HG02973 (cell line): ENCODE measurements around the gene P4HA1.

Experiments used
- ATAC-seq: cut with Tn5 transposase; IDR thresholded peaks from one replicate; pipeline ENCODE4 v1.9.1; 2021; ENCODE audit warnings: moderate library complexity; ENCODE audit not compliant: unreplicated experiment

P4HA1 gene

DNA sequence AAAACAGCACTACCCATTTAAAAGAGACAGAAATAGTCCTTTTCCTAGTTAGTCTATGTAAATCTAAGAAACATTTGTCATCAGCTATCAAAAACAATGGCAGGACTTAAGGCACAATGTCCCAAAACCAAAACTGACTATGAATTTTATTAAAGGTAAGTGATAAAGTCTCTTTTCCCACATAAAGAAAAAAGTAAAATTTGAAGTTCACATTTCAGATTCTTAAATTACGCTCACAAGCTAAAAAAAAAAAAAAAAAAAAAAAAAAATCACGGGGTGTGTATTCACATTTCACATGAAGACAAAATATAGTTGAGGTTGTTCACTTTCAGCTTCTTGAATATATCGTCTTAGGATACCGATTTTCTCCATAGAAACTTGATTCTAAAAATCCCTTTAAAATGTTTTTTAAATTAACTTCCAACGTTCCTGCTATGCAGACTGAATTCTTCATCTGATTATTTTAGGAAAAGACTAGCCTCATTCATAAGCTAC lies 1.6 kb downstream of the P4HA1 start:
- no peak for ATAC-seq

DNA sequence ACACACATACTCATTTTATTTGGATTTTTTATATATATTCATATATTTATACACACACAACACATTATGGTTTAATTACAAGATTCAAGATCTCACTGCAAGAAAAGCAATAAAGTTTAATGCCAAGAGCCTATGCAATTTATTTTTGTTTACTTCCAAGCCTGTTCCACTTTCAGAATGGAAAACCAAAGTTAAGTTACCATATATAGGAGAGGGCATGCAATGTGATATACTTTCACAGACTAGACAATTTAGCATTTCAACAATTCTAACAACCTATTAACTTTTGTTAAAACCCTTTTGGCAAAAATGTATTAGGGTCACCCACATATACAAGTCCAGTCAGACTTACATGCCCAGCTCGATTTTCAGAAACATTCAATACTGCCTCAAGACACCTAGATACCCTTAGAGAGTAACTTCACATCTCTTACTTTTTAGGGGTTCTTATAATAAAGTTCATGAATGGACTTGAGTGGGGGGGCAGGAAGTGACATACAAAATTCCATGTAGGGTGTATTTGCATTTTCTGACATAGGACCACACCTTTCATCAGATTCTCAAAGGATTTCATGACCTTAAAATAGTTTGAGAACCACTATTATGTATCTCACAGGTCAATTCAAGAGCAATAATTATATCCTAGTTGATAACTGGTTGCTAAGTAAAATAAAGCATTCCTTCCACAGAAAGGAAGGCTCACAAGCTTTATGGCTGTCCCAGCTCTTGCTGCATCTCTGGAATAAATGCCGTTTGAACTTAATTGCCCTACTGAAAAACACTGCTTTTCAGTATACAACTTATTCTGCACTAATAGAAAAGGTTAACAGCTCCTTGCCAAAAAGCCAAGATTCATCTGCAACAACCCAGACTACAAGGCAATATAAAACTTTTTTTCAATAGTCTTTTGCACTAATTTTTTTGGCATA lies 2.5 kb downstream of the P4HA1 start:
- ATAC-seq: no peak

DNA sequence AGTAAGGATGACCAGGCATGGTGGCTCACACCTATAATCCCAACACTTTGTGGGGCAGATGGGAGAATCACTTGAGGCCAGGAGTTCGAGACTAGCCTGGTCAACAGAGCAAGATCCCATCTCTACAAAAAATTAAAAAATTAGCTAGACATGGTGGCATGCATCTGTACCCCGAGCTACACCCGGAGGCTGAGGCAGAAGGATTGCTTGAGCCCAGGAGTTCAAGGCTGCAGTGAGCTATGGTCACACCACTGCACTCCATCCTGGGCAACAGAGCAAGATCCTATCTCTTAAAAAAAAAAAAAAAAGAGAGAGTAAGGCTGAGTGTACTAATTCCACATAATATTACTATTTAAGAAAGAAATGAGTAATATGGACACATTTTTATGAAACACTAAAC lies 3.8 kb downstream of the P4HA1 start:
- no peak for ATAC-seq

DNA sequence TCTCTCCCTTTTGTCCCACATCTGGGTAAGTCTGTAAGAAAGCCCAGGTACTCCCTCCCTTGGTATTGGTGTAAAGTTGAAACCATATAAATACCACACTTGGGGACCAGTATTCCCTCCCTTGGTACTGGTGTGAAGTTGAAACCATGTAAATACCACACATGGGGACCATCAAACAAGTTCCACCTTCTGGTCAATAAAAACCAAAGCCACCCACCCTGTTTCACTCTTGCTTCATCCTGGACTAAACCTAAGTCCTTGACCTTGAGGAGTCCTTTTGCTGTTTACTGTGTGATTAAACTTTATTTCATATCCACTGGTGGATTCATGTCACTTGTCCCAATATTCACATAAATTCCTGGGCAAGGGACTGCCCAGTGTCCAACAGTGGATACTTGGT lies 8.4 kb downstream of the P4HA1 start:
- no peak for ATAC-seq

DNA sequence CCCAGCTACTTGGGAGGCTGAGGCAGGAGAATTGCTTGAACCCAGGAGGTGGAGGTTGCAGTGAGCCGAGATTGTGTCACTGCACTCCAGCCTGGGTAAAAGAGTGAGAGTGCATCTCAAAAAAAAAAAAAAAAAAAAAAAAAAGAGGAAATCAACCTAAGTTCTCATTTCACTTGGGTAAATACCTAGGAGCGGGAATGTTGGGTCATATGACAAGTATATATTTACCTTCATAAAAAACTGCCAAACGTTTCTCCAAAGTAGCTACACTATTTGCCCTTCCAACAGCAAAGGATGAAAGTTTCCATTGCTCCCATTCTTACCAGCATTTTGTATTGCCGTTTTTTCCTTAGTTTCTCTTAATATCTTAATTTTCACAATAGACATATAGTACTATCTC lies 9.8 kb downstream of the P4HA1 start:
- ATAC-seq: no peak

DNA sequence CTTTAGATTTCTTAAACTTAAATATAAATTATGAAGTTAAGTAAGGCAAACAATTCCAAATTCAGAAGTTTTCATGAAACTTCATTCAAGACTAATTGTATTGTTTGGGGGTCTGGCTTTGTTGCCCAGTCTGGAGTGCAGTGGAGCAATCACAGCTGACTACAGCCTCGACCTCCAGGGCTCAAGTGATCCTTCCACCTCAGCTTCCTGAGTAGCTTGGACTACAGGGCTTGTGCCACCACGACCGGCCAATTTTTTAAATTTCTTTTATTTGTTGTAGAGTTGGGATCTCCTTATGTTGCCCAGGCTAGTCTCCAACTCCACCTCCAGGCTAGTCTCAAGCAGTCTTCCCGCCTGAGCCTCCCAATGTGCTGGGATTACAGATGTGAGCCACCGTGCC lies 12.5 kb downstream of the P4HA1 start:
- ATAC-seq: no peak

DNA sequence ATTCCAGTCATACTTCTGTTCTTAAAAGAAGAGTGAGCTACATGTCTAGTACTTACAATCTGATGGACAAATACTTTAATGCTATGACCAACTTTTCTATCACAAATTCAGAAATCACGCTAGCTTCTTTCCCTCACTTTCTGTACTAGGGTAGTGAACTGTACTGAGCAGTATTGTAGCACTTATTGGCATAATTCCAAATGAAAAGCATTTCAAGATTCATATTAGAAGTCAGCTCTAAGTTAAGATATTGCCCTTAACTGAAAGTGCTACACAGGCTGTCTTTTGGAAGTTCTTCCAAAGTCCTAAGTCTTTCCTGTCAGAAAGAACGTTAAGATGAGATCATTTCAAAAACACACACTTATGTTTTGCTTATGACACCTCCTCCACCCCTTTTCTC lies 13.4 kb downstream of the P4HA1 start:
- ATAC-seq: no peak

DNA sequence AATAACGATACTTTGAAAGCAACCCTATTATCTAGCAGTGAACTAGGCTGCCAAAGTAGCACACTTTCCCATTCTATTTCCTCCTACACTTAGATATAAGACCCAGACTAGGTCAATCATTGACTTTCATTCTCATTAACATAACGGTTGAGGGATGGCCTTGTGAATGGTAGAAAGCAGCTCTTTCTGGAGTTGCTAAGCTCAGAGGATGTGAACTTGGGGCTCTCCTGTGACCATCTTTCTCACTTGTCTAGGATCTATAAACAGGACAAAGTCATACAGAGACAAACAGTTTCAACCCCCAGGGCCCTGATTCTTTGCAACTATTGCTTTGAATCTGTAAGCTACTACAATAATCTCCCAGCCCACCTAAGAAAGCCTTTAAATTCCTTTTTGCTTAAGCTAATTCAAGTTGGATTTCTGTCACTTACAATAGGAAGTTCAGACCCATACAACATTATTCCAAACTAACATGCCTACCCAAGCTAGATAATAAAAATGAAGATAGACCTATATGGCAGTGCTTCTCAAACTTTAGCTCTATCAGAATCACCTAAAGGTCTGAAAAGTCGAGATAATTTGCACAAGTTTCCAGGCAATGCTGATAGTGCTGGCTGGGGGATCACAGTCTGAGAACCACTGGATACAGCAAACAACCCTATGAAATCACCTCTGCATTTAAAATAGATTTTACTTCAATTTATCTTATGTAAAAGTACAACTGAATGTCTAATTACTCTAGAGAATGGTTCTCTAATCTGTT lies 16.7 kb downstream of the P4HA1 start:
- no peak for ATAC-seq

DNA sequence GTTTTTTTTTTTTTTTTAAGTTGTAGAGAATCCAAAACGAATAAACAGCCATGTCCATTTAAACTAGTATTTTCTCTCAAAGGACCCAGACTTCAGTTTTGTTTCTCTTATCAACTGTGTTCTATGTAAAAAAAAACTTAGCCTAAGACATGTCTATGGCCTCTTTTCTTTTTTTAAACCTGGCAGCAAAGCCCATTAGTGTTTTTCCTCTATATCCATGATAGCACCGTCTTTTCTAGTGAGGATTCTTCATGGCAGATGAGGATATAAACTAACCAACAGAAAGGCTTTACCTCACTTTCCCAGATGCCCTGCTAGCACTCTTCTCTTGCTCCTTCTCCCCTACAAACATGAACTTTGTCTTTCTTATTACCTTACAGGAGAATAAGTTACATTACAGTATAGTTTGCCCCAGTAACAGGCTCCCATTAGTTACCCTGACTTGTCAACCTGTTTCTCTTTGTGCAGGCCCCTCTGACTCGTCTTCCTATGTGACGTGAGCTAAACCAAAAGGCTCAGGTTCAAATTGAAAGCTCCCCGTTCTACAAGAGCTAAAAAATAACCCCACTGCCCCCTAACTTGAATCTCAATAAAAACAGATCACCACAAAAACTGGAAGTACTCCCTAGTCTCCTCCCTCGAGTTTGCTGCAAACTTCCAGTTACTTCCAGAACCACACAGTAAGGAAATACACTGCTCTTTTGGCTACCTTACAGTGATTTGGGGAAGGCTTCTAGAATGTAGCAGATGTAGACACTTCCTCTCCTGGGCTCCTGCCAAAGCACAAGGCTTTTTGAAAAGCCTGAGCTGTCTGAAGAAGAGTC lies 20.1 kb downstream of the P4HA1 start:
- no peak for ATAC-seq

DNA sequence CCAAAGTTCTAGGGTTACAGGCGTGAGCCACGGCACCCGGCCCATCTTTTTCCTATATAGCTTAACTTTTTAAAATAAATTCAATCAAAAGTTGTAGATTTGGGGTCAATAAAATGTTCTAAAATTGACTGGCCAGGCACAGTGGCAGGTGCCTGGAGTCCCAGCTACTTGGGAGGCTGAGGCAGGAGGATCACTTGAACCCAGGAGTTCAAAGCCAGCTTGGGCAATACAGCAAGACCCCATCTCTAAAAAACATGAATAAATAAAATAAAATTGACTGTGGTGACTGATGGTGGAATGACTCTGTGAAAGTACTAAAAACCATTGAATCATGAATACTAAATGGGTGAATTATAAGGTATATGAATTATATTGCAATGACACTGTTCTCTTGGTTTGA lies 20.8 kb downstream of the P4HA1 start:
- no peak for ATAC-seq

DNA sequence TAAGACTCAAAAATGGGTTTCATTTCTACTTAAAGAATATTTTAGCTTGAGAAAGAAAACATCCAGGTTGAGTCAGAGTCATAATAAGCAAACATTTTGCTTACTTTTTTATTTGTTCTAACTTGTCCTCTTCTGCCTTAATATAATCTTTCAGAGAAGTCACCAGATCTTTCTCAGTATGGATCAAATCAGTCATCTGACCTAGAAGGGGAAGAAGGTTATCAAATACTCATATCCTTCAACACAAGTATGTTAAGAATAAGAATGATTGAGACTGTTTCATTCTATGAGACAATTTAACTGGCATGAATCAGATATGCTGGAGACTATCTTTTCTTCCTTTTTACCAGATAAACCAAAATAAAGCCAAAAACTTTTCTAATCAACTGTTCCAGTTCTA lies 23.0 kb downstream of the P4HA1 start:
- no peak for ATAC-seq

DNA sequence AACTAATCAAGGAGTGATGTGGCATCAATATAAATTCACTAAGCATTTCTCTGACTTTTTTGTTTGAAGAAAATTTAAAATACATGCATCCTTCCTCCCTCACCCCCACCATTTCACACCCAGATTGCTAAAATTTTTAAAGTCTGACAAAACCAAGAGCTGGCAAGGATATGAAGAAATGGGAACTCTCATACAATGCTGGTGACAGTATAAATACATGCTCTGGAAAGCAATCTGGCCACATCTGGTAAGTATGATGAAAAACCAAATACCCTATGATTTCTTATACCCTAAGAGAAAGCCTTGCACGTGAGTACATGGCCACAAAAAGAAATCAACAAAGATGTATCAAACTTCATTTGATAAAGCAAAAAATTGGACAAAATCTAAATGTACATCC lies 31.2 kb downstream of the P4HA1 start:
- no peak for ATAC-seq

DNA sequence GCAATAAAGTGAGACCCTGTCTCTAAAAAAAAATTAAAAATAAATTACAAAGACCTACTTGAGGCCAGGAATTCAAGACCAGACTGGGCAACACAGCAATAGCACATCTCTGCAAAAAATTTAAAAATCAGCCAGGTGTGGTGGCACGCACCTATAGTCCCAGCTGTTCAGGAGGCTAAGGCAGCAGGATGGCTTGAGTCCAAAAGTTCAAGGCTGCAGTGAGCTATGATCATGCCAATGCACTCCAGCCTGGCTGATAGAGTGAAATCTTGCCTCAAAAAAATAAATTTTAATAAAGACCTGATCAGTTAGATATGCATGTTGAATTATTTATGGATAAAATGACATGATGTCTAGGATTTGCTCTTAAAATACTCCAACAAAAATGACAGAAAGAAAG lies 34.9 kb downstream of the P4HA1 start:
- no peak for ATAC-seq

DNA sequence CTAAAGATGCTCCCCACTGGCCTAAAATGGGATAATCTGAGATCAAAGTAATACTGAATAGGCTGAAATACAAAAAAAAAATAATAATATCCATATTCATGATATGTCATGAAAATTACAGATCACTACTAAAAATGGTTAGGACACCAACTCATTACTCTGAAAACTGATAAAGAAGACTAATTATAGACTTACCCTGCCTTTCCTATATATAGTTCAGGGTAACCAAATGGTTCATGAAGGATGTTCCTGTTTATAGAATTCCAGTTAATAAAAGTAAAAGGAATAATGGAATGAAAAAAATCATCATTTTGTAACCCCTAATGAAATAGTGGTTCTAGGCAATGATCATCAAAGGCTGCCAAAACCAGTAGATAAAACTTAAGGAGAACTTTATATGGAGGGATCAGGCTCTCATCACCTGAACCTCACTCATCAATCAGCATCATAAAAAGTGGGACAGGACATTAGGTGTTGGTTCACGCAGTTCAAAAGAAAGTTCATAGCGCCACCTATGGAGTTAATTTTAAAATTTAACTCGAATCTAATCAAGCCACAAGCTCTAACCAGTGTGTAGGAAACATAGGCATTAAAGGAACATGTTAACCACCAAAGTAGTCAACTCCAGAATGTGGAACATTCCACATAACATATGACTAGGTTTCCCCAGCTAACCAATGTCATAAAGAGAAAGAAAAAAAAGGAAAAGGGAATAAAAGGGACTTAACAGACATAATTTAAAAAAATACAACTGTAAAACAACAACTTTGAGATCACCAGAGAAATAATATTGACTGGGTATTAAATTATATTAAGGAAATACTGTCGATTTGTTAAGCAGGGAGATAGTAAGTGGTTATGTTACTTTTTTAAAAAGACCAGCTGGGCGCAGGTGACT lies 35.7 kb downstream of the P4HA1 start:
- ATAC-seq: no peak

DNA sequence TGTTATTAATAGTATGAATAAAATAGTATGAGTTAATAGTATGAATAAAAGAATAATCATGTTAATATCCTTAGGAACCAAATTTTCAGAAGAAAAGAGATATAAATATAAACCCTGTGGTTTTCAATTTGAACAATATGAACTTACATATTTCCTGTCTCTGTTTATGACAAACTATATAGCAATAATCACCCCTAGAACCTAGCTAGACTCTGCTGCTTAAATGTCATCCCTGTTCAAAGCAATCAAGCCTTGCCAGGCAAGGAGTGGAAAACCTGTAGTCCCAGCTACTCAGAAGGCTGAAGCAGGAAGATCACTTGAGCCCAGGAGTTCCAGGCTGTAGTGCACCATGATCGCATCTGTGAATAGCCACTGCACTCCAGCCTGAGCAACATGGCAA lies 36.5 kb downstream of the P4HA1 start:
- no peak for ATAC-seq

DNA sequence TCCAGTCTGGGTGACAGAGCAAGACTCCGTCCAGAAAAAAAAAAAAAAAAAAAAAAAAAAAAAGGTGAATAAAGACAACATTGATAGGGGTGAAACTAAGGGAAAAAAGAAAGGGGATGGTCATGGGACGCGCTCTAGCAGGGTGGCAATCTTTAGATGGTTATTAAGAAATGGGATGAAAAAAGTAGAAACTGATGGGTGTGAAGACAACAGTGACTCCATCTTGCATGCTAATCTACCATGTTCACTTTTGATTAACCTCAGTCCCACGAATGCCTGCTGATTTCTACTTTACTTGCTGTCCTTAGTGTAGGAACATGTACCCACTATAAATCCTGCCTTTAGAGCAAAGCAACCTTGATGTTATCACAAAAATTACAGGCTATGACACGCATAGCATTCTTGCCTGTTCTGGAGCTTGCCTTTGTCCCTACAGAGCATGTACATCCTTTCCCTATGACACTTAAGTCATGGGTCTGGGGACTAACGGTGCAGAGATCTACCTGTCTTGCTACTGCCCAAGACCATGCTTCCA lies 38.5 kb downstream of the P4HA1 start:
- no peak for ATAC-seq

DNA sequence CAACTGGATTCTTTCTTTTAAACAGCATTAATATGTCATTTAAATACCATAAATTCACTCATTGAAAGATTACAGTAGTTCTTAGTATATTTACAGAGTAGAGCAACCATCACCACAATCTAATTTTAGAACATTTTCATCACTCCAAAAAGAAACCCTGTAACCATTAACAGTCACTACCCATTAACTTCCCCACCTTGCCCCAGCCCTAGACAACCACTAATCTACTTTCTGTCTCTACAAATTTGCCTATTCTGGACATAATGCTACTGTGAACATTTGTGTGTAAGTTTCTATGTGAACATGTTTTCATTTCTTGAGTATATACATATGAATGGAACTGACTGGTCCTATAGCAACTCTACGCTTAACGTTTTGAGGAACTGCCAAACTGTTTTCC lies 42.4 kb downstream of the P4HA1 start:
- ATAC-seq: peak; percentile 88

DNA sequence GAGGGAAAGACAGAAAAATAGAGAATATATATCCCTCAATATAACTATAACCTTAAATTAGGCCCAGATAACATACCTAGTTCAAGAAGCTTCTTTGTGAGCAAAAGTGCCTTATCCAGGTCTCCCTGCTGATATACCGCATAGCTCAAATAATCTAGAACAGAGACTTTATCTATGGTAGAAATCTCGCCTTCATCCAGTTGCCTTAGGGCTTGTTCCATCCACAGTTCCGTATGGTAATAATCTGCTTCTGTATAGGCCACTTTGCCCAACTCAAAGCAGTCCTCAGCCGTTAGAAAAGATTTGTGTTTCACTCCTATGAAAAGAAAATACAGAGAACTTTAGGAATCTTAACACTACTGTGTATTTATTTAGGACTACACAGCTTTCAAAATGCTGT lies 43.4 kb downstream of the P4HA1 start:
- no peak for ATAC-seq

DNA sequence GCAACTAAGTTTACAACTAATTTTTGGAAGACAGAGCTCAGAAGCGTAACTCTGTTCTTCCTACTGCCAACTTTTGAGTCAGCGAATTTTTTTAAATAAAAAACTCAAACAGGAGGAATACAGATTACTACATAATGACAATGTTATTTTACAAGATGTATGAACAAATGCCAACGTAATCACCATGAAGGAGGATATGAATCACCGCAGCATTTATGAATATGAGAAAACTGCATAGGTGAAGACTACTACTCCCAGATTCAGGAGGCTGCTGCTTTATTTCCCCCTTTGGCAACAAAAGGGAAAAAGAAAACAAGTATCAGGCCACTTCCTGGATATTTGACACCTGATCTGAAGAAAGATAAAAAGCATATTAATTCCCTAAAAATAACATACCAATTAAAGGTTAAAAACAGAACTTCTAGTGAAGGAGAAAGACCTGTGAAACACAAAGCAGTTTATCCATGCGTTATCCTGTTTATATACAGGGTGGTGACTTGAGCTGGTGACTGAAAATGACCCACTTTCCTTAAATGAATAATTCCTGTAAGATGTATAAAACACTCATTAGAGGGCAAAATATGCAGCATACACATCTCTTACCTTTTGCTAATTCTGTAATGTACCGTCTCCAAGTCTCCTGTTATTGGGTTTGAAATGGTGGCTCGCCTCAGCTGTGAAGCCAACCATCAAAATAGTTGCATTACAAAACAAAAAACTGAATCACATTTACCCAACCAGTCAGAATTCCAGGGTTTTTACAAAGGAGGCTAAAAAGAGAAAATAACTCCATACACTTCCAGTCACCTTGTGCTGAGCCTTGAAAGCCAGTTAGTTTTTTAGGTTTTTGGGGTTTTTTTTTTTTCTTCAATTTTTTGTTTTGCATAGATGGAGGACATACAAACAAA lies 52.0 kb downstream of the P4HA1 start:
- ATAC-seq: no peak
